Ishikawa (cell line): ENCODE data around the gene SHB.

Source experiments
- CEBPB ChIP-seq: IDR thresholded peaks from 2 replicates; pipeline ENCODE4 v1.6.1; 2012
- EGR1 ChIP-seq: IDR thresholded peaks from 2 replicates; pipeline ENCODE4 v1.6.1; 2012
- EP300 ChIP-seq: IDR thresholded peaks from 2 replicates; pipeline ENCODE4 v1.6.1; 2012; ENCODE audit warnings: borderline replicate concordance
- NFIC ChIP-seq: IDR thresholded peaks from 2 replicates; pipeline ENCODE4 v1.6.1; 2012
- RAD21 ChIP-seq: IDR thresholded peaks from 2 replicates; pipeline ENCODE4 v1.6.1; 2012; ENCODE audit warnings: low read depth
- TAF1 ChIP-seq: IDR thresholded peaks from 2 replicates; pipeline ENCODE4 v1.6.1; 2012; ENCODE audit warnings: low read depth, mild to moderate bottlenecking
- TCF12 ChIP-seq: IDR thresholded peaks from 2 replicates; pipeline ENCODE4 v1.6.1; 2012; ENCODE audit warnings: low read depth
- ZBTB7A ChIP-seq: IDR thresholded peaks from 2 replicates; pipeline ENCODE4 v1.6.1; 2012; ENCODE audit warnings: low read depth
- TF ChIP-seq, protein P1 (sequence below): IDR thresholded peaks from 2 replicates; pipeline ENCODE4 v1.6.1; 2012; ENCODE audit warnings: low read depth, mild to moderate bottlenecking
- TF ChIP-seq, protein P2 (sequence below): IDR thresholded peaks from 2 replicates; pipeline ENCODE4 v1.6.1; 2012

DNA sequence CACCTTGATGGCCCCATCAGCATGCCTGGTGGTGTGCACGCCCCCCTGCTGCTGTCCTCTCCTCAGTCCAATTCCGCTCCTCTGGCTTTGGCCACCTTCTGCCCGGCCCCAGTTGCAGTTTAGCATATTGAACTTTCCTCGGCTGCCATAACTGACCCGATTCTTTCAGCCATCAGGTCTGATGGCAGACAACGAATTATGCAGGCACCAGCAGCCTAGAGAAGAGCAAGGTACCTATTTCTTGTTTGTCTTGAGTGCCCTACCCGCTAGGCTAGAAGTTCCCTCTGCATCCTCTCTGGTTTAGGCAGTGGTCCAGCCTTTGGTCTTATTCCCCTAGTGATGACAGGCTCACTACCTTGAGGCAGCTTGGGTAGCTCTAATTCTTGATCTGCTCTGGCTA lies 122.1 kb downstream of the SHB start:
- TF ChIP-seq TAF1 (no peak), RAD21 (no peak), NFIC (no peak), TCF12 (no peak), EP300 (no peak), CEBPB (no peak), ZBTB7A (no peak), EGR1 (no peak)
- TF ChIP-seq, protein P1, sequence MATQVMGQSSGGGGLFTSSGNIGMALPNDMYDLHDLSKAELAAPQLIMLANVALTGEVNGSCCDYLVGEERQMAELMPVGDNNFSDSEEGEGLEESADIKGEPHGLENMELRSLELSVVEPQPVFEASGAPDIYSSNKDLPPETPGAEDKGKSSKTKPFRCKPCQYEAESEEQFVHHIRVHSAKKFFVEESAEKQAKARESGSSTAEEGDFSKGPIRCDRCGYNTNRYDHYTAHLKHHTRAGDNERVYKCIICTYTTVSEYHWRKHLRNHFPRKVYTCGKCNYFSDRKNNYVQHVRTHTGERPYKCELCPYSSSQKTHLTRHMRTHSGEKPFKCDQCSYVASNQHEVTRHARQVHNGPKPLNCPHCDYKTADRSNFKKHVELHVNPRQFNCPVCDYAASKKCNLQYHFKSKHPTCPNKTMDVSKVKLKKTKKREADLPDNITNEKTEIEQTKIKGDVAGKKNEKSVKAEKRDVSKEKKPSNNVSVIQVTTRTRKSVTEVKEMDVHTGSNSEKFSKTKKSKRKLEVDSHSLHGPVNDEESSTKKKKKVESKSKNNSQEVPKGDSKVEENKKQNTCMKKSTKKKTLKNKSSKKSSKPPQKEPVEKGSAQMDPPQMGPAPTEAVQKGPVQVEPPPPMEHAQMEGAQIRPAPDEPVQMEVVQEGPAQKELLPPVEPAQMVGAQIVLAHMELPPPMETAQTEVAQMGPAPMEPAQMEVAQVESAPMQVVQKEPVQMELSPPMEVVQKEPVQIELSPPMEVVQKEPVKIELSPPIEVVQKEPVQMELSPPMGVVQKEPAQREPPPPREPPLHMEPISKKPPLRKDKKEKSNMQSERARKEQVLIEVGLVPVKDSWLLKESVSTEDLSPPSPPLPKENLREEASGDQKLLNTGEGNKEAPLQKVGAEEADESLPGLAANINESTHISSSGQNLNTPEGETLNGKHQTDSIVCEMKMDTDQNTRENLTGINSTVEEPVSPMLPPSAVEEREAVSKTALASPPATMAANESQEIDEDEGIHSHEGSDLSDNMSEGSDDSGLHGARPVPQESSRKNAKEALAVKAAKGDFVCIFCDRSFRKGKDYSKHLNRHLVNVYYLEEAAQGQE: no peak
- TF ChIP-seq, protein P2, sequence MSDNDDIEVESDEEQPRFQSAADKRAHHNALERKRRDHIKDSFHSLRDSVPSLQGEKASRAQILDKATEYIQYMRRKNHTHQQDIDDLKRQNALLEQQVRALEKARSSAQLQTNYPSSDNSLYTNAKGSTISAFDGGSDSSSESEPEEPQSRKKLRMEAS: no peak
